ENCODE measurements around the gene SF3B3. TPM values are rescaled to one million over a fixed set of nuclear protein-coding genes. Genes with fewer than 3 reads are reported as not detected.

SF3B3 gene
- total and polyA plus RNA-seq, 4 donors, result 73.7 to 242 (median 101) TPM

DNA sequence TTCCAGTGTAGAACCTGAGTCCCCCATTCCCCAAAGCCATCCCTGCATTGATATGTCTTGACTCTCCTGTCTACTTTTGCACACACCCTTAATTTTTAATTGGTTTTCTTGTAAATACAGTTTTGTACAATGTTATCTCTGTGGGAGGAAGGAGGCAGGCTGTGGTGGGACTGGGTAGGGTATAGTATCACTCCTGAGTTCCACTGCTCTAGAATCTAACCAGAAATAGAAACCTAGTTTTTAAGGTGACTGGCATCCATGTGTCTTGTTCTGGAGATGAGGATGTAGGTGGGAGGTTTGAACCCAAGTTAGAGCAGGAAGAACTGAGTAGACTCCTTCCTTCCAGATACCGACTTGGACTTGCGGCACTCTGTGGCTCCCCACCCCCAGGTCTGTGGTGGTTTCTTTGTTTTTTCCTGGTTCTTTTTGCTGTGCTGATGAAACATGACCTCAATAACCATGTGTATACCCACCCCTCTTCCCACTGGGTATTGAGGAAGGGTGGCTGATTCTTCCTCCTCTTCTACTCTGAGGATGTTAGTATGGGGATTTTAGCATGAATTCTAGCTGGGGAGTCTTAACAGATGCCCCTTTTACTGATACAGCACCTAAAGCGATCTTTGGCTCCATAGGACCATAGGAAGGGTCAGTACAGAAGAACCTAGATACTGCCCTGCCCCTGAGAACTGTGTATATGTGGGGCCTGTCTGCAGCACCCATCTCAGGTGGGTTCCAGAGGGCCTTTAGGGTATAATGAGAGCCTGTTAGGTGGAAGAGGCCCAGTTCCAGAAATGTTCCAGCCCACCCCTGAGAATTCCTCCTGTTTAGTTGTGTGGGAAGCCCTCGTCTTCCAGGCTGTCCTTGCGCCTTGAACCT, 48.7 kb downstream of the SF3B3 start:
- peaks cover 33 to 53% (median 48%) of the 10 kb centered on the region in 4 donors for H3K36me3 ChIP-seq (ENCODE audit: control insufficient read depth in 4 of 4, insufficient read depth in 4 of 4, low read length in 4 of 4)
- ATAC-seq (ENCODE audit: insufficient read depth, low FRiP score), result no peak
- peaks cover 0 to 25% (median 18%) of the 10 kb centered on the region in 5 donors for H3K4me1 ChIP-seq (ENCODE audit: control insufficient read depth in 5 of 5, insufficient read depth in 5 of 5, low read length in 5 of 5)

DNA sequence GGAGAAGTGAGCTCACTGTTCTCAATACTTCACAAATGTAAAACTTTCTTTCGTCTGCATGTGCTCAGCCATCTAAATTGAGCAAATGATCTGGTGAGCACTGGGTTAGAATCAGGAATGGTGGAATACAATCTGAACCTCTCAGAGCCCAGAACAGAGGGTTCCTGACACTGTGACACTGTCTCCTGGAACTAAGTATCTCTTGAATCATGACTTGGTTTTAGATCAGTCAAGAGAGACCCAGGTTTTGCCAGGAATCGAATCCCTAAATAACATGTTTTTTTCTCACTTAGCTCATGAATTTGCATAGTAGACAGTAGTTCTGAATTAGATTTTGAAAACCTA, 49.3 kb downstream of the SF3B3 start:
- Histone ChIP-seq H3K27me3 (ENCODE audit: control insufficient read depth in 3 of 3, insufficient read depth in 3 of 3, low read length in 2 of 3) (no peaks in the 10 kb centered on the region), H3K9ac (ENCODE audit: insufficient read depth in 1 of 2, low read length in 2 of 2) (no peak overlapping the region), H3K36me3 (ENCODE audit: control insufficient read depth in 4 of 4, insufficient read depth in 4 of 4, low read length in 4 of 4) (peaks cover 28 to 50% (median 44%) of the 10 kb centered on the region in 4 donors), H3K9me3 (ENCODE audit: control insufficient read depth in 4 of 4, insufficient read depth in 3 of 4, low read length in 3 of 4) (no peaks in the 10 kb centered on the region), H3K27ac (ENCODE audit: low read depth in 1 of 2, low read length in 1 of 2) (peak overlapping the region; percentile 11 to 50), H3K4me1 (ENCODE audit: control insufficient read depth in 5 of 5, insufficient read depth in 5 of 5, low read length in 5 of 5) (peaks cover 0 to 25% (median 19%) of the 10 kb centered on the region in 5 donors), H3K4me3 (no peak overlapping the region)
- DNase-seq, result no peak
- no peak for ATAC-seq (ENCODE audit: insufficient read depth, low FRiP score)
- 77 to 81% methylated on average over 2 of the region's 2 CpGs for WGBS, 2 donors
- TF ChIP-seq, protein P1, sequence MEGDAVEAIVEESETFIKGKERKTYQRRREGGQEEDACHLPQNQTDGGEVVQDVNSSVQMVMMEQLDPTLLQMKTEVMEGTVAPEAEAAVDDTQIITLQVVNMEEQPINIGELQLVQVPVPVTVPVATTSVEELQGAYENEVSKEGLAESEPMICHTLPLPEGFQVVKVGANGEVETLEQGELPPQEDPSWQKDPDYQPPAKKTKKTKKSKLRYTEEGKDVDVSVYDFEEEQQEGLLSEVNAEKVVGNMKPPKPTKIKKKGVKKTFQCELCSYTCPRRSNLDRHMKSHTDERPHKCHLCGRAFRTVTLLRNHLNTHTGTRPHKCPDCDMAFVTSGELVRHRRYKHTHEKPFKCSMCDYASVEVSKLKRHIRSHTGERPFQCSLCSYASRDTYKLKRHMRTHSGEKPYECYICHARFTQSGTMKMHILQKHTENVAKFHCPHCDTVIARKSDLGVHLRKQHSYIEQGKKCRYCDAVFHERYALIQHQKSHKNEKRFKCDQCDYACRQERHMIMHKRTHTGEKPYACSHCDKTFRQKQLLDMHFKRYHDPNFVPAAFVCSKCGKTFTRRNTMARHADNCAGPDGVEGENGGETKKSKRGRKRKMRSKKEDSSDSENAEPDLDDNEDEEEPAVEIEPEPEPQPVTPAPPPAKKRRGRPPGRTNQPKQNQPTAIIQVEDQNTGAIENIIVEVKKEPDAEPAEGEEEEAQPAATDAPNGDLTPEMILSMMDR (IDR thresholded peaks at IDR 0.05; ENCODE audit: control extremely low read depth, extremely low read depth), result no peak

More for the DNA sequence above, 48.7 kb downstream of the SF3B3 start:
- DNase-seq, result no peak
- Histone ChIP-seq H3K27me3 (ENCODE audit: control insufficient read depth in 3 of 3, insufficient read depth in 3 of 3, low read length in 2 of 3) (no peaks in the 10 kb centered on the region), H3K4me3 (no peak overlapping the region), H3K9me3 (ENCODE audit: control insufficient read depth in 4 of 4, insufficient read depth in 3 of 4, low read length in 3 of 4) (no peaks in the 10 kb centered on the region), H3K27ac (ENCODE audit: low read depth in 1 of 2, low read length in 1 of 2) (peak overlapping the region; percentile 20 to 50), H3K9ac (ENCODE audit: insufficient read depth in 1 of 2, low read length in 2 of 2) (no peak overlapping the region)
- TF ChIP-seq, protein P1 (IDR thresholded peaks at IDR 0.05; ENCODE audit: control extremely low read depth, extremely low read depth), result no peak
- WGBS, 2 donors, result 77 to 87% methylated on average over 5 of the region's 5 CpGs

DNA sequence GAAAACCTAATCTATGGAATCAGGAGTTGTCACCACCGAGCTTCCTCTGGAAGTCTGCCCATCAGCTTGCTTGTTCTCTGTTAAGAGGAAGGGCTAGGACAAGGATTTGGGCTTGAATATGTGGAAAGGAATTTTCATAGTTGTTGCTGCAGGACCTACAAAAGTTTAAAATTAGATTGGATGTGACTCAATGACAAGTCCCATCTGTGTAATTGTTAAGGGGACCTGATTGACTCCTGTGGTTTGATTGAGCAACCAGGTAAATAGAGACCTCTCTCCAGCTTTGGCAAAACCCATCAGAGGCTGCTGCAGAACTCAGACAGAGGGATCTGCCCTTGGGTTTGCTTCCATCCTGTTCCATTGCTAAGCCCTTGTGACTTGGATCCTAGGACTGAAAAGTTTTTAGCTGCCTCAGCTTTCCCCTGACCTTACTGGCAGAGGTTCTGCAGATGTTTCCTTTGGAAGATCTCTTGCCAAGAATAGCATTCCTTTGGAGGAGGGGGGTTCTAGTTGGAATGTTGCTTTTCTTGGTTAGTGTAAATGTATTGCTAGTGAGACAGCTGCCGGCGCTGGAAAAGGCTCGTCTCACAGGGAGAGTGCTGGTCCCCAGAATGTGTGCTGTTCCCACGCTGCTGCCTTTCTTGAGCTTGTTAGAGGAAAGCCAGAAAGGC, 50.0 kb downstream of the SF3B3 start:
- no peaks in the 10 kb centered on the region for H3K27me3 ChIP-seq (ENCODE audit: control insufficient read depth in 3 of 3, insufficient read depth in 3 of 3, low read length in 2 of 3)
- peak overlapping the region in 1 of 2 donors; percentile 62 for H3K27ac ChIP-seq (ENCODE audit: low read depth in 1 of 2, low read length in 1 of 2)
- peaks cover 21 to 46% (median 39%) of the 10 kb centered on the region in 4 donors for H3K36me3 ChIP-seq (ENCODE audit: control insufficient read depth in 4 of 4, insufficient read depth in 4 of 4, low read length in 4 of 4)
- ATAC-seq (ENCODE audit: insufficient read depth, low FRiP score) (peak; percentile 51), DNase-seq (peak; percentile 65 to 94 (median 90))
- H3K9ac ChIP-seq (ENCODE audit: insufficient read depth in 1 of 2, low read length in 2 of 2), result no peak overlapping the region
- TF ChIP-seq, protein P1 (IDR thresholded peaks at IDR 0.05; ENCODE audit: control extremely low read depth, extremely low read depth), result no peak
- no peak overlapping the region for H3K4me3 ChIP-seq
- peaks cover 0 to 2% (median 0%) of the 10 kb centered on the region in 4 donors for H3K9me3 ChIP-seq (ENCODE audit: control insufficient read depth in 4 of 4, insufficient read depth in 3 of 4, low read length in 3 of 4)
- 30 to 70% methylated on average over 5 of the region's 5 CpGs for whole genome bisulfite sequencing, 2 donors
- H3K4me1 ChIP-seq (ENCODE audit: control insufficient read depth in 5 of 5, insufficient read depth in 5 of 5, low read length in 5 of 5), result peaks cover 0 to 25% (median 19%) of the 10 kb centered on the region in 5 donors
